ENCODE results near the gene CENPP.
A peak's percentile ranks its signal among the peaks of the same experiment; 100 is the strongest.

CENPP gene

GRCh38 chr9:92633614-92634278 lies 308.0 kb downstream of the CENPP start:
- in situ Hi-C loops (cut with MboI; ENCODE audit: low sequenced_read_pairs, unreplicated experiment) = loop anchor here (10.0 kb wide), 2 partner anchors 299 to 499 kb away; no protein-coding TSS in a partner anchor
- DNase-seq (ENCODE audit: low spot score) = no peak
- TF ChIP-seq, protein P1, sequence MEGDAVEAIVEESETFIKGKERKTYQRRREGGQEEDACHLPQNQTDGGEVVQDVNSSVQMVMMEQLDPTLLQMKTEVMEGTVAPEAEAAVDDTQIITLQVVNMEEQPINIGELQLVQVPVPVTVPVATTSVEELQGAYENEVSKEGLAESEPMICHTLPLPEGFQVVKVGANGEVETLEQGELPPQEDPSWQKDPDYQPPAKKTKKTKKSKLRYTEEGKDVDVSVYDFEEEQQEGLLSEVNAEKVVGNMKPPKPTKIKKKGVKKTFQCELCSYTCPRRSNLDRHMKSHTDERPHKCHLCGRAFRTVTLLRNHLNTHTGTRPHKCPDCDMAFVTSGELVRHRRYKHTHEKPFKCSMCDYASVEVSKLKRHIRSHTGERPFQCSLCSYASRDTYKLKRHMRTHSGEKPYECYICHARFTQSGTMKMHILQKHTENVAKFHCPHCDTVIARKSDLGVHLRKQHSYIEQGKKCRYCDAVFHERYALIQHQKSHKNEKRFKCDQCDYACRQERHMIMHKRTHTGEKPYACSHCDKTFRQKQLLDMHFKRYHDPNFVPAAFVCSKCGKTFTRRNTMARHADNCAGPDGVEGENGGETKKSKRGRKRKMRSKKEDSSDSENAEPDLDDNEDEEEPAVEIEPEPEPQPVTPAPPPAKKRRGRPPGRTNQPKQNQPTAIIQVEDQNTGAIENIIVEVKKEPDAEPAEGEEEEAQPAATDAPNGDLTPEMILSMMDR (IDR thresholded peaks at IDR 0.05; ENCODE audit: borderline replicate concordance, control extremely low read depth, extremely low read depth, insufficient read depth, missing control alignments) = no peak

GRCh38 chr9:92634712-92635605 lies 309.2 kb downstream of the CENPP start:
- DNase-seq (ENCODE audit: low spot score) = peak; percentile 88
- TF ChIP-seq, protein P1 (IDR thresholded peaks at IDR 0.05; ENCODE audit: borderline replicate concordance, control extremely low read depth, extremely low read depth, insufficient read depth, missing control alignments) = peak; percentile 67
- in situ Hi-C loops (cut with MboI; ENCODE audit: low sequenced_read_pairs, unreplicated experiment) = loop anchor here (10.0 kb wide), 2 partner anchors 300 to 500 kb away; no protein-coding TSS in a partner anchor

DNA sequence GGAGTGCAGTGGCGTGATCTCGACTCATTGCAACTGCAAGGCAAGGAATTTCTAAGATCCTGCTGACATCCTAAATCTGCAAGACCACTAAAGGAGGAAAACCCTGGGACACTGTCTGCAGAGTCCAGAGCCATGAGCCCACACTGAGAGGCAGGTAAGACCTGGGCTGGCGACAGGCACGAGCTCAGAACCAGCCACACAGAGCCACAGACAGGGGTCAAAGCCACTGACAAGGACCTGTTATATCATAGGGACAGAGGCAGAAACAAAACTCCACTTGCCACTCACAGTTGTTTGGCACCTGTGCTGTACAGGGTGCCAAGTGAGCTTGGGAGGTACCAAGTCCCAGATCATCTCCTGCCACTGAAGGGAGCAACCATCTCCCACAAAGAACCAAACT lies 310.0 kb downstream of the CENPP start:
- DNase-seq (ENCODE audit: low spot score) = no peak
- TF ChIP-seq, protein P1 (IDR thresholded peaks at IDR 0.05; ENCODE audit: borderline replicate concordance, control extremely low read depth, extremely low read depth, insufficient read depth, missing control alignments) = no peak
- in situ Hi-C loops (cut with MboI; ENCODE audit: low sequenced_read_pairs, unreplicated experiment) = loop anchor here (10.0 kb wide), 2 partner anchors 301 to 501 kb away; no protein-coding TSS in a partner anchor

- in situ Hi-C loops (cut with MboI; ENCODE audit: low sequenced_read_pairs, unreplicated experiment) = loop anchor here (10.0 kb wide), 2 partner anchors 302 to 502 kb away; no protein-coding TSS in a partner anchor
- TF ChIP-seq, protein P1 (IDR thresholded peaks at IDR 0.05; ENCODE audit: borderline replicate concordance, control extremely low read depth, extremely low read depth, insufficient read depth, missing control alignments) = no peak
Observed at GRCh38 chr9:92636627-92637026, 310.9 kb downstream of the CENPP start.

GRCh38 chr9:92637326-92637725 lies 311.6 kb downstream of the CENPP start:
- TF ChIP-seq, protein P1 (IDR thresholded peaks at IDR 0.05; ENCODE audit: borderline replicate concordance, control extremely low read depth, extremely low read depth, insufficient read depth, missing control alignments) = no peak
- DNase-seq (ENCODE audit: low spot score) = no peak
- in situ Hi-C loops (cut with MboI; ENCODE audit: low sequenced_read_pairs, unreplicated experiment) = loop anchor here (10.0 kb wide), 2 partner anchors 303 to 503 kb away; no protein-coding TSS in a partner anchor

More at GRCh38 chr9:92636627-92637026, 310.9 kb downstream of the CENPP start:
- DNase-seq (ENCODE audit: low spot score) = no peak

DNA sequence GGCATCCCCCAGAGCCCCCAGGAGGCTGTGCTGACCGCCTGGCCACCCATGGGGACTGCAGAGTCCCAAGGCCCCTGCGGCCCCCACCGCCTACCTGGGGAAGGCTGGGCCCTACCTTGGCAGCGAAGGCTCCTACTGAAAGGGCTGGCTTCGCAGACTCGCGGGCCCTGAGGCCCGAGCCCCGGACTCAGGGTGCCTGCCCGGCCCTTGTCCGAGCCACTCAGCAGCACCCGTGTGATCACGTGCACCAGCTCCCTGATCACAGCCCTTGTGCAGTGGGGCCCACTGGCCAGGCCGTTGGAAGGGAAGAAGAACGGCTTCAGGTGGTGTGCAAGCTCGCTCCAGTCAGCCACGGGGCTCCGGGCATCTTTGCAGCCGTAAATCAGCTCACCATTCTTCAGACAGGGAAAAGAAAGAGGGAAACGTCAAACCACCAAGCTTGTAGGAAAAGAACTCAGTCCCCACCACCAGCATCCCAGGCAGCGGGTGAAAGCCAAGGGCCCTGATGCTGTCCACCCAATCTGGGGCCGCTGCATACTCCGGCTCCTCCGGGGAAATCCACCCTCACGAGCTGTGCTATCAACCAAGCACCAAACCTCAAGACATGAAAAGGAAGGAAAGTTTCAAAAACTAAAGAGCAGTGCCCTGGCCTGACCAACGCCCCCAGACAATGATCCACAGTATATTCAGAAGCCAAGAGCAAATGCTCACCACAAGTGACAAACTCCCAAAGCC lies 312.3 kb downstream of the CENPP start:
- in situ Hi-C loops (cut with MboI; ENCODE audit: low sequenced_read_pairs, unreplicated experiment) = loop anchor here (10.0 kb wide), 2 partner anchors 303 to 503 kb away; no protein-coding TSS in a partner anchor
- DNase-seq (ENCODE audit: low spot score) = no peak

More for the DNA sequence above, 312.3 kb downstream of the CENPP start:
- TF ChIP-seq, protein P1 (IDR thresholded peaks at IDR 0.05; ENCODE audit: borderline replicate concordance, control extremely low read depth, extremely low read depth, insufficient read depth, missing control alignments) = no peak

All from GM13976 (cell line).